Measurements from ENCODE around the gene ASTN1.

Gene ASTN1

DNA sequence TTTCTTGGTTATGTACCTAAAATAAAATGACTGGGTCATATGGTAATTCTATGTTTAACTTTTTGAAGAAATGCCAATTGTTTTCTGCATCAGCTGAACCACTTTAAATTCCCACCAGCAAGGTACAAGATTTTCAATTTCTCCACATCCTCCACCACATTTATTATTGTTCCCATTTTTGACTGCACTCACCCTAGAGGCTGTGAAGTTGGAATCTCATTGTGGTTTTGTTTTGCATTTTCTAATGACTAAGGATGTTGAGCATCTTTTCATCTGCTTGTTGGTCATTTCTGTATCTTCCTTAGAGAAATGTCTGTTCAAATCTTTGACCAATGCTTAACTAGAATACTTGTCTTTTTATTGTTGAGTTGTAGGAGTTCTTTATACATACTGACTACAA, 72.5 kb downstream of the ASTN1 start:
- peaks cover 11% of the 10 kb centered on the region for H3K9me3 Mint-ChIP-seq
- no peak overlapping the region for H3K4me3 Mint-ChIP-seq
- no peak overlapping the region for H3K27ac Mint-ChIP-seq
- DNase-seq = no peak
- TF ChIP-seq, protein P1, sequence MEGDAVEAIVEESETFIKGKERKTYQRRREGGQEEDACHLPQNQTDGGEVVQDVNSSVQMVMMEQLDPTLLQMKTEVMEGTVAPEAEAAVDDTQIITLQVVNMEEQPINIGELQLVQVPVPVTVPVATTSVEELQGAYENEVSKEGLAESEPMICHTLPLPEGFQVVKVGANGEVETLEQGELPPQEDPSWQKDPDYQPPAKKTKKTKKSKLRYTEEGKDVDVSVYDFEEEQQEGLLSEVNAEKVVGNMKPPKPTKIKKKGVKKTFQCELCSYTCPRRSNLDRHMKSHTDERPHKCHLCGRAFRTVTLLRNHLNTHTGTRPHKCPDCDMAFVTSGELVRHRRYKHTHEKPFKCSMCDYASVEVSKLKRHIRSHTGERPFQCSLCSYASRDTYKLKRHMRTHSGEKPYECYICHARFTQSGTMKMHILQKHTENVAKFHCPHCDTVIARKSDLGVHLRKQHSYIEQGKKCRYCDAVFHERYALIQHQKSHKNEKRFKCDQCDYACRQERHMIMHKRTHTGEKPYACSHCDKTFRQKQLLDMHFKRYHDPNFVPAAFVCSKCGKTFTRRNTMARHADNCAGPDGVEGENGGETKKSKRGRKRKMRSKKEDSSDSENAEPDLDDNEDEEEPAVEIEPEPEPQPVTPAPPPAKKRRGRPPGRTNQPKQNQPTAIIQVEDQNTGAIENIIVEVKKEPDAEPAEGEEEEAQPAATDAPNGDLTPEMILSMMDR (IDR thresholded peaks at IDR 0.05) = no peak
- H3K36me3 Mint-ChIP-seq (ENCODE audit: low read depth) = no peaks in the 10 kb centered on the region
- peaks cover 17% of the 10 kb centered on the region for H3K4me1 Mint-ChIP-seq
- no peaks in the 10 kb centered on the region for H3K27me3 Mint-ChIP-seq (ENCODE audit: low read depth, poor library complexity)

DNA sequence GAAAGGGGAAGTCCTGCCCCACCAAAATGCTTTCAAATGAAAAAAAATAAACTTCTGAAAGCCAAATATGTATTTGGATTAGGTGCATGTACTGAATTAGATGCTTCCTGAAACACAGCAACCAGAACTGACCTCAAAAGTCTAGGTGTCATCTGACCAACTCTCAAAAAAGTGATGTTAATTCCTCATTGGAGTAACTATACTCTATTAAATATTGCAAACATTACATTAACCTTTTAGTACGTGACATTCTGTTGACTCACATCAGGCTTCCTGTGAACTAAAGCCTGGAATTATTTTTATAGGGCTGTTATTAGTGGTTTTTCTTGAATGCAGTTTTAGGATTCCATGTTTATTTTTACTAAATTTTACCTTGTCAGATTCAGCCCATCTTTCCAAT, 73.5 kb downstream of the ASTN1 start:
- H3K27ac Mint-ChIP-seq = no peak overlapping the region
- no peaks in the 10 kb centered on the region for H3K36me3 Mint-ChIP-seq (ENCODE audit: low read depth)
- no peak for DNase-seq
- no peaks in the 10 kb centered on the region for H3K27me3 Mint-ChIP-seq (ENCODE audit: low read depth, poor library complexity)
- H3K4me1 Mint-ChIP-seq = peaks cover 19% of the 10 kb centered on the region
- TF ChIP-seq, protein P1 (IDR thresholded peaks at IDR 0.05) = no peak
- H3K9me3 Mint-ChIP-seq = peaks cover 8% of the 10 kb centered on the region
- no peak overlapping the region for H3K4me3 Mint-ChIP-seq

DNA sequence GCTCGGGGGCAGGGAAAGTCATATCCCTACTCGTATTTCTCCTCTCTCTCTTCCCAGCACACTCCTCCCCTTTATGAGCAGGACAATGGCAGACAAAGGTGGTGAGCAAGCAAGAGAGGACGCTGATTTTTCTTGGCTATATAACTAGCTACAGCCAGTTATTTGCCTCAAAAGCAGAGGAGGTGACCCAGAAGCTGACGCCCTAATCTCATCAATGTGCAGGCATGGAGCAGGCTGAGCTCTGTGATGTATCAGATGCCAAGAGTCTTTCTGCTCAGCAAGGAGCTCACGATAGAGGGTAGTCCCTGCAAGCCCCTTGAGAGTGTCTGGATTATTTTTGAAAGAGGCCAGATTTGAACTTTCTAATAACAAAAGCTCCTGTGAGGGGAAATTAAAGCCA, 75.5 kb downstream of the ASTN1 start:
- TF ChIP-seq, protein P1 (IDR thresholded peaks at IDR 0.05) = no peak
- Mint-ChIP-seq H3K27ac (no peak overlapping the region), H3K4me1 (peaks cover 19% of the 10 kb centered on the region), H3K9me3 (no peaks in the 10 kb centered on the region), H3K4me3 (no peak overlapping the region), H3K27me3 (ENCODE audit: low read depth, poor library complexity) (no peaks in the 10 kb centered on the region), H3K36me3 (ENCODE audit: low read depth) (no peaks in the 10 kb centered on the region)
- DNase-seq = no peak

DNA sequence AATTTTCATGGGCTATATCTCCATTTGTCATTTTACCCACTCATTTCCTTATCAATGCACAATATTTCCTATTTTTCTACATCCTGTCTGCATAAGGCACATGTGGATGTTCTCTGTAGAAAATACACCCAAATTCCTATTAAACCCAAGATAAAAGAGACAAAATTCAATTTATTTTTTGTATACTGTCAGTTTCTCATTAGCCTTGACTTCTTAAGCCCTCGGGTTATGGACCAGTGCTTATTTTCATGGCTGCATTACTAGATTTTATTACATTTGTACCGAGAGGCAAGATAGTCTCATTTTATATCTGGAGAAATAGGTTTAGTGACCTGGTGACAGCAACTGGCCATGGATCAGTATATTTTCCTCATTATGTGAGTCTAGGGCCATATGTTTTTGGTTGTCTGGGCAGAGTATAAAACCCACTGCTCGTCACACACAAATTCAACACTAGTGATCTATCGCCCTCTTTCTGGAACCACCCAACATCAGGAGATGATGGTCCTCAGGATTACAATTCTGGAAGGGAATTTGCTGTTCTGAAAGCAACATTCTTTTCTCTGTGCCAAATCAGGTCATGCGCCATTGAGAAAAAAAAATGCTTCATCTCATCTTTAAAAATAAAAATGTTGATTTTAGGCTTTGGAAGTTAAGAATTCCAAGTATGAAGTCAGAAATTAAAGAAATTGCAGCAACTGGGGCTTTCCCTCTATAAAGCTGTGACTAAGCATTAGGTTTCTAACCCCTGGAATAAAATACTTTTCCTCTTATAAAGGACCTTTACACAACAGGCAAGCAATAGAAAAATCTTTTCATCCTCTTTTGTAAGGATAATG, 81.4 kb downstream of the ASTN1 start:
- DNase-seq = no peak
- peaks cover 17% of the 10 kb centered on the region for H3K4me1 Mint-ChIP-seq
- no peaks in the 10 kb centered on the region for H3K36me3 Mint-ChIP-seq (ENCODE audit: low read depth)
- TF ChIP-seq, protein P1 (IDR thresholded peaks at IDR 0.05) = no peak
- H3K27ac Mint-ChIP-seq = no peak overlapping the region
- H3K4me3 Mint-ChIP-seq = no peak overlapping the region
- H3K27me3 Mint-ChIP-seq (ENCODE audit: low read depth, poor library complexity) = no peaks in the 10 kb centered on the region
- H3K9me3 Mint-ChIP-seq = no peaks in the 10 kb centered on the region

DNA sequence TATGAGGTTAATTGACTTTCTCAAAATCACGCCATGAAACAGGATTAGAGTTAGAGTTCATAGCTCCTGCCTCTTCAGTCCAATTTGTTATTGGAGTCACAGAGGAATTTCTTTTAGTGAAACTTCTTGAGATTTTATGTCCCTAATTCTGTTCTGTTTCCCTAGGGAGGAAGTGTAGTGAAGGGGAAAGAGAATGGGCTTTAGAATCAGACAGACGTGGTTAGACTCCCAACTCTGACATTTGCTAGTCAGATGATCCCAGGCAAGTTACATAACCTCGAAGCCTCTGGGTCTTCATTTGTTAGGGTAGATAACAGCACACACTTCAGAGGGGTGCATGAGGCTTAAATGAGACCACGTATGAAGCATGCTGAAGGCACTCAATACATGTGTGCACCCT, 83.9 kb downstream of the ASTN1 start:
- Mint-ChIP-seq H3K36me3 (ENCODE audit: low read depth) (no peaks in the 10 kb centered on the region), H3K27ac (no peak overlapping the region), H3K9me3 (no peaks in the 10 kb centered on the region), H3K4me1 (peaks cover 5% of the 10 kb centered on the region), H3K4me3 (no peak overlapping the region), H3K27me3 (ENCODE audit: low read depth, poor library complexity) (no peaks in the 10 kb centered on the region)
- TF ChIP-seq, protein P1 (IDR thresholded peaks at IDR 0.05) = no peak
- no peak for DNase-seq

Data from nephron progenitor cell (in vitro differentiated cells).